ENCODE data around the gene ARHGEF28. TPM values are rescaled to one million over a fixed set of nuclear protein-coding genes. Genes with fewer than 3 reads are reported as not detected.

ARHGEF28 gene
- total RNA-seq, 2 donors from 2014 or later: 2.6 to 3.1 TPM

DNA sequence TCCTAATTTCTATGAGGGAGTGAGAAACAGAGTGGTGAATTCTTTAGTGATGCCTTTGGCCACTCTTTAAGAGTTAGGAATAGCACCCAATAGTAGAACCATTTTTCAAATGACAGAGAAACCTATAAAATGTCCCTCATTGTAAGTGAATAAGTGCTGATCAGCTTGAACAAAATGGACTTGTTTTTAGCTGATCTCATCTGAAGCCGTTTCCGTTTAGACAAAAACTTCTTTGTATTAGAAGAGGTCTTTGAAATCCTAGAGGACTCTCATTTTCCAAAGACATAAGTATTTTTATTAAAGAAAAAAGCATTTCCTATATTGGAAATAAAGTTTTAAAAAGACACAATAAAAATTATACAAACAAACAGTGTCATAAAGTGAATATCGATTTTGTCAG lies 273.9 kb downstream of the ARHGEF28 start:
- DNase-seq (no peak), ATAC-seq (no peak)
- intact Hi-C loops (cut with DNase I): loop anchor here in 1 of 2 donors (10.0 kb wide), 1 partner anchor 1015 kb away; no protein-coding TSS in a partner anchor

GRCh38 chr5:73900566-73900965 lies 274.6 kb downstream of the ARHGEF28 start:
- no peak for ATAC-seq

DNA sequence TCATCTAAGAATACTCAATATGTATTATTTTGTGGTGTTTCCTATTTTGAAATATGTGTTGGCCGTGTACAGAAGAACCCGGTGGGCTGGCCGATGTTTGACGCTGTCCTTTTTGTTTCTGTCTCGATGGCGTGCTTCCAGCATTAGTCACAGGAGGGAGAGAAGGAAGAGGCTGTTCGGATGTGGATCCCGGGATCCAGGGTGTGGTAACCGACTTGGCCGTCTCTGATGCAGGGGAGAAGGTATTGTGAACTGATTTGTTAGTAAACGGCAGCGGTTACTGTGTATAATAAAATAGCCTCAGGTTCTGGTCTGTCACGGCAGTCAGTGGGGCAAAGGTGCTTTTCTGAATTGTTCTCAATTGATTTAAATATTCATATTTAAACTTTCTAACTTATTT lies 275.0 kb downstream of the ARHGEF28 start:
- DNase-seq: no peak
- ATAC-seq: no peak
- intact Hi-C loops (cut with DNase I): loop anchor here in 1 of 2 donors (10.0 kb wide), 1 partner anchor 1014 kb away; no protein-coding TSS in a partner anchor

More at GRCh38 chr5:73900566-73900965, 274.6 kb downstream of the ARHGEF28 start:
- intact Hi-C loops (cut with DNase I): loop anchor here in 1 of 2 donors (10.0 kb wide), 1 partner anchor 1014 kb away; no protein-coding TSS in a partner anchor
- no peak for DNase-seq

DNA sequence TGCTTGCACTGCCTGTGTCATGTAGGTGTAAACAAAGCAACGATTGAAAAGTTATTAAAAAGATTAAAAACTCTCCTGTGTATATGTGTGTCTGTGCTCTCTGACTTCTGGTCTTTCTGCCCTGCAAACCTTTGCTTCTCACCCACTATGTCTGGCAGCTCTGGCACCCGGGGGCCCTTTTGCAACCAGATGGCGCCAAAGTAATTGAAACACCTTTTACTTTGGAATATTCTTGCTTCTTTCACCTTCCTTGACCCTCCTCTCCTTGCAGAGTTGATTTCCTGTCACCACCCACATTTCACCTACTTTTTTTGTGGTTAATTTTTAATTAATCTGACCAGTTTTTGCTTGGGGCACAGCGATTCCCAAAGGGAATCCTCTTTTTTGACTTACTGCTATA lies 275.5 kb downstream of the ARHGEF28 start:
- ATAC-seq (no peak), DNase-seq (no peak)
- intact Hi-C loops (cut with DNase I): loop anchor here in 1 of 2 donors (10.0 kb wide), 1 partner anchor 1013 kb away; no protein-coding TSS in a partner anchor

DNA sequence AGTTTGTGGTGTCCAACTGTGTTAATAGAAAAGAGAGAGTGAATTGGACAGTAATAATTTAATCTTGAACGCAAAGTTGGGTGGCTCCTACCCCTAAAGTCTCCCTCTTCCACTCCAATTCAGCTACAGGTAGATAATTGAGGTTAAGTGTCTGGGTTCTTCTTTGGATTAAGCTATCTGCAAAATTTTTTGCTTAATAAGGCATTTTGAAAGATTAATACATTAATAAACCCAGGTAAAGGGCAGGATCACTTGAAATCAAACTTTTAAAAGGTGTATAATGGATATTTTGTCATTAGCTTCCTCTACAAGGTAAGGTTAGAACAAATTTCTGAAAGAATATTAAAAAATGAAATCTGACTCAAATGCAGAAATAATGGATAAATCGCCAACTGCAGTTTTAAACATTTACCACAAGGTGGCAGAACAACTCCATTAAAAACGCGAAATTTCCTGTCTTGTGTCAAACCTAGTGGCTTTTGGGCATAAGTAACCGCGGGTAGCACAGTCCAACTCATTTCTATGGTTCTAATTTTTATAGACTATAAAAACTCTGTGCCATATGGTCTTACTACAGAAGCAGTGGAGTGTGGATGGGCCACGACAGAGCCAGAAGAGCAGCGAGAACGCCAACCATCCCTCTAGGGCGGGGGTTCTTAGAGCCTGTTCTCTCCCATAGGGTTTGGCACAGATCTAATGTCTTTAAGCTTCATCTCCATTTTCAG lies 276.5 kb downstream of the ARHGEF28 start:
- DNase-seq: no peak
- ATAC-seq: peak; percentile 48 to 60
- intact Hi-C loops (cut with DNase I): loop anchor here in 1 of 2 donors (2.0 to 10.0 kb wide), 2 partner anchors 746 to 1012 kb away; no protein-coding TSS in a partner anchor

DNA sequence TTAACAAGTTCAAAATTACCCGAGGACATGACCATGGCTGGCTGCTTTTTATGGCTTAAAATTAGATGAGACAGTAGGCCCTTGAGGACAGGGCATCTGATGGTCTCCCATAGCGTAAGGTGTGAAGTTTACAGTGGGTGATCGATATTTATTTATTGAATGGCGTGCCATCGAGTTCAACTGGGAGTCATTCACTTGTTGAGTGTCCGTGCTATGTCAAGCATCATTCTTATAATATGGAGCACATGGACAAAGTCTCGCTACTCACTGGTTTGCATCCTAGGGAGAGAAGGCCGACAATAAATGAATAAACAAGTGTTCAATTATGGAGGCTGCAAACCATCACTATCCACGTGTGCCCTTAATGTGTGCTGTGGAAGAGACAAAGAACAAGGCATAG lies 277.2 kb downstream of the ARHGEF28 start:
- intact Hi-C loops (cut with DNase I): loop anchor here in 1 of 2 donors (2.0 to 10.0 kb wide), 2 partner anchors 746 to 1012 kb away; no protein-coding TSS in a partner anchor

GRCh38 chr5:73906277-73906676 lies 280.3 kb downstream of the ARHGEF28 start:
- DNase-seq (no peak), ATAC-seq (no peak)
- intact Hi-C loops (cut with DNase I): loop anchor here (5.0 to 10.0 kb wide), 2 partner anchors 741 to 1009 kb away; no protein-coding TSS in a partner anchor

More for the DNA sequence above, 277.2 kb downstream of the ARHGEF28 start:
- ATAC-seq (no peak), DNase-seq (no peak)

GRCh38 chr5:73907164-73907563 lies 281.2 kb downstream of the ARHGEF28 start:
- no peak for DNase-seq
- no peak for ATAC-seq
- intact Hi-C loops (cut with DNase I): loop anchor here (5.0 to 10.0 kb wide), 2 partner anchors 740 to 1008 kb away; no protein-coding TSS in a partner anchor

DNA sequence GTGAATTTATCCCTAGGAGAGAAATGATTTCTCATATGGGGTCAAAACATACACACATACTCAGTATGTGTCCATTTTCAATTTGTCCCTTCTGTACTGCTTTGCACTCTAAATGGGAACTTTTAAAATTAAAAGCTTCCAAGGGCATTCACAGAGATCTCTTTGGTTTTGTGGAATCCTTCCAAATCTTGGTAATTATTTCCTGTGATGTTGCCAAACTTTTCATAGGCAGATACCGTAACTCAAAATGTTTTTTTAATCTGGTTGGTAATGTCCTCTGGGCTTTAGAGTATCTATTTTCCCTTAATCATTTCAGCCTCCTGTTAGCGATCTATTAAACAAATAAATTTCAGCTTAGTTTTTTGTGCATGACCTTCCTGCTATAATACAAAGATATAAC lies 282.4 kb downstream of the ARHGEF28 start:
- intact Hi-C loops (cut with DNase I): loop anchor here (5.0 to 10.0 kb wide), 2 partner anchors 739 to 1006 kb away; no protein-coding TSS in a partner anchor
- no peak for DNase-seq
- no peak for ATAC-seq

GRCh38 chr5:73908846-73909245 lies 282.9 kb downstream of the ARHGEF28 start:
- intact Hi-C loops (cut with DNase I): loop anchor here (5.0 to 10.0 kb wide), 2 partner anchors 738 to 1006 kb away; no protein-coding TSS in a partner anchor
- no peak for DNase-seq
- no peak for ATAC-seq

GRCh38 chr5:73909474-73909873 lies 283.5 kb downstream of the ARHGEF28 start:
- no peak for DNase-seq
- ATAC-seq: no peak
- intact Hi-C loops (cut with DNase I): loop anchor here (5.0 to 10.0 kb wide), 2 partner anchors 738 to 1005 kb away; no protein-coding TSS in a partner anchor

DNA sequence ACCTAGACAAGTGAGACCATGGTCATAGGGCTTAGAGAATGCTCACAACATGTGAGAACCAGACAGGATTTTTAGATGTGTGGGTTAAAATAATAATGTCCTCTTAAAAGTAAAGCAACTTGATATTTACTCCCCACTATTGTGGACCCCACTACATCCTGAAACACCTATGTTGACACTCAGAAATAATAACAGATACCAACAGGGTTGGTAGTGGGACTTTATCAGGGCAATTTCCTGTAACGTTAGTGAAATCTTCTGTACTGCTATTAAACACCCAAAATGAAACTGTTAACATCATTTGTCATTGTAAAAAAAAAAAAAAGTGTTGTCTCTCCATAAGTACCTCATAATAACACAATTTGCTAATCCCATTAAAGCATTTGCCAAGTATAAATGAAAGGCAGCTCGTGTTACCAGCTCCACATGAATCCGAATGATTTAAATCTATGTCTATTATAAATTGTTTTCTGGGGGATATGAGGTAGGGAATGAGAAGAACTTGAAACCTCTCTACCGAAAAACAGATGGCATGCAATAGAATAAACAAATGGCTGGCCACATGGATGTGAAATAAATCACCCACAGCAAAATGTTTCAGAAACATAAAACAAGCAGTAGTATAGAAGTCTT lies 285.9 kb downstream of the ARHGEF28 start:
- ATAC-seq: no peak
- DNase-seq: no peak
- intact Hi-C loops (cut with DNase I): no loop called here

DNA sequence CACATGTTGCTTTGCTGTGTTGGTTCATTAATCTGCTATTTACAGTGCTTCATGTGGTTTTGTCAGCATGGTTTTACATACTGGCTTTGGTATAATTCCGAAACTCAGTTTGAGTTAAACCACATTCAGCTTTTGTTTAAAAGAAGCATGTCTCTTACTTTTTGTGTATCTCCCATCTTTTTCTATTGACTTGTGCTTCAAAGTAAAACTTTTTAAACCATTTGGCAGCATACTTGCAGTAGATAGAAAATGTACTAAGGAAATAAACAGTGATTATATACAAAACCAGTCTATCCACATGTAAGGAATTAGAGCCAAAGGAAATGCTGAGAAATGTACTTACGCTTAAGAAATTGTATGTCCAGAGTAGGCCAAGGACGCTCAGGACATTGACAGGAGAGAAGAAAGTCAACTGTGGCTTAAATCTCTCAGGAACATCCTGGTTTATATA lies 286.9 kb downstream of the ARHGEF28 start:
- intact Hi-C loops (cut with DNase I): no loop called here
- ATAC-seq (no peak), DNase-seq (no peak)

- ATAC-seq (no peak), DNase-seq (no peak)
- intact Hi-C loops (cut with DNase I): no loop called here
Observed at GRCh38 chr5:73913971-73914370, 288.0 kb downstream of the ARHGEF28 start.

GRCh38 chr5:73915345-73915744 lies 289.3 kb downstream of the ARHGEF28 start:
- no peak for ATAC-seq
- no peak for DNase-seq
- intact Hi-C loops (cut with DNase I): no loop called here

- intact Hi-C loops (cut with DNase I): no loop called here
- ATAC-seq (peak; percentile 86 to 89), DNase-seq (peak; percentile 40)
Observed at GRCh38 chr5:73917433-73917832, 291.4 kb downstream of the ARHGEF28 start.

DNA sequence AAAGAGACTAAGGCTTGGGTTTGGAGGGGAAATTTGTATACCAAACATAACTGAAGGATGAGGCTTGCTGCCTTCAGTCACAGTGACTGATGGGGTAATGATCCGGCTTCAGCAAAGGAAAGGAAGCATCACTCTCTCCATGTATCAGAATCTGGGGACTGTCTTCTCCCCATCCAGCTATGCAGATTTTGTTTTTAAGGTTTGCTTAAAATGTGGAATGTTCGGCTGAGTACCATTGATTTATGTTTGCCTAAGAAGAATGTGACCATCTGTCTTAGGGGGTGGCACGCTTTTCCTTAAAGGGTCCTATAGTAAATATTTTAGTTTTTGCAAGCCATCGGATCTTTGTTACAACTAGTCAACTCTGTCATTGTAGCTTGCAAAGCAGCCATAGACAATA lies 291.9 kb downstream of the ARHGEF28 start:
- intact Hi-C loops (cut with DNase I): no loop called here
- DNase-seq (no peak), ATAC-seq (no peak)

- DNase-seq (no peak), ATAC-seq (peak in 1 of 2 donors; percentile 42)
- intact Hi-C loops (cut with DNase I): no loop called here
Observed at GRCh38 chr5:73918791-73919221, 292.8 kb downstream of the ARHGEF28 start.

DNA sequence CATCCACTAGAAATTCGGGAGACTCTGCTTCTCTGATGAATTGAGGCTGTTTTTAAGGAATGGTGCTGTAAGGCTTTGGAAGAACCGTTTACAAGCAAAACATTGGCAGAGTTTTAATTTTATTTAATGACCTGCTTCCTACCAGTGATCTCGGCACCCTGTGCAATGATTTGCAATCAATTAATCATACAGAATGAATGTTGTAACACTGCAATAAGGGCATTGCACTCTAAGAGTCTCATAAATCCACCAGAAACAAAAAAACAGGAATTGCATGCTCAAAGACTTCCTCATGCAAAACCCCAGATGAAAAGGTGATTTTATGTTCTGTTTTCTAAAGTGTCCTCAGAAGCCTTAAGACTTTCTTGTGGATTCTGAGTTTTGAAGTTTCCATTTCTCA lies 295.7 kb downstream of the ARHGEF28 start:
- no peak for DNase-seq
- ATAC-seq: no peak
- intact Hi-C loops (cut with DNase I): no loop called here

DNA sequence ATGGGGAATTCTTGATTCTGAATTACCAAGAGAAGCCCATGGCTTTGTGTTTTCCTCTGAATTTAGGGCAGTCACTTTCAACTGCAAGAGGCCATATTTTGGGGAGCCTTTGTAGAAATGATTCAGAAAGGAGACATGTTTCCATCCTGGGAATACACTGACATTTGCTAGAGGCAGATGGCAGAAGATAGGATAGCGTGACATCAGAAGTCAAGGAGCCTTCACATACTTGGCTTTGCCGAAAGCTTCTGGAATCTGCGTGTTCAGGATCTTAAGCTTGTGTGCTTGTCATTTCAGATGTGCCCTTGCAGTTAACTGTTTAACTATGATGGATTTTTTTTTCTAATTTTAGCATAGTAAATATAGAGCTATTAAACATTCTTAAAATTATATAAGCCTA lies 296.2 kb downstream of the ARHGEF28 start:
- DNase-seq: no peak
- no peak for ATAC-seq
- intact Hi-C loops (cut with DNase I): no loop called here
